Measurements from ENCODE around the gene ANKRD44. TPM values are rescaled to one million over a fixed set of nuclear protein-coding genes. Genes with fewer than 3 reads are reported as not detected.

The ANKRD44 gene
- total RNA-seq = 100 to 1,000 TPM; 229 to 248 TPM
- polyA plus RNA-seq = 10 to 100 TPM; 51.5 to 87.9 TPM

GRCh38 chr2:197310271-197310985, at the start of gene ANKRD44:
Gene ANKRD44, minus strand, starts transcription at chr2:197310780. Its CDS starts 176 bp downstream, at chr2:197310604.
- POLR2A ChIA-PET (ENCODE audit: partially characterized antibody) = interaction anchor here (0.6 to 20.5 kb wide), 18 partner anchors 13 to 196 kb away, joined by 3 to 1065 read pairs (median 15); no protein-coding TSS in a partner anchor
- H3K27ac ChIP-seq (ENCODE audit: low read depth, low read length) = peak within 1 kb of the TSS; percentile 93
- intact Hi-C loops (cut with micrococcal nuclease) = loop anchor here (1.0 to 5.0 kb wide), 7 partner anchors 47 to 298 kb away; partner anchors contain the start of gene COQ10B
- Mint-ChIP-seq H3K36me3 (peaks cover 3 to 30% of the 10 kb centered on the region in 2 donors), H3K4me1 (peaks cover 46 to 74% (median 56%) of the 10 kb centered on the region in 4 donors), H3K27me3 (no peaks in the 10 kb centered on the region), H3K27ac (peak within 1 kb of the TSS; percentile 94 to 97 (median 96)), H3K4me3 (peak within 1 kb of the TSS; percentile 91 to 97 (median 95)), H3K9me3 (no peaks in the 10 kb centered on the region)
- no peaks in the 10 kb centered on the region for H3K9me3 ChIP-seq (ENCODE audit: control insufficient read depth in 1 of 2, low read length in 2 of 2)
- H3K27me3 ChIP-seq (ENCODE audit: insufficient read depth, low read length) = no peaks in the 10 kb centered on the region
- no peaks in the 10 kb centered on the region for H3K36me3 ChIP-seq (ENCODE audit: insufficient read depth, low read length)
- peak within 1 kb of the TSS; percentile 65 to 87 for H3K4me3 ChIP-seq (ENCODE audit: low read length in 2 of 2)
- peak; percentile 91 to 94 (median 94) for DNase-seq
- H3K4me1 ChIP-seq (ENCODE audit: insufficient read depth, low read length) = peaks cover 55% of the 10 kb centered on the region
- CTCF ChIA-PET (ENCODE audit: partially characterized antibody) = interaction anchor here (1.0 to 11.5 kb wide), 18 partner anchors 9 to 201 kb away, joined by 3 to 146 read pairs (median 12); no protein-coding TSS in a partner anchor

GRCh38 chr2:197359859-197360258, 49.3 kb upstream of the ANKRD44 start:
- H3K9me3 Mint-ChIP-seq = peaks cover 0 to 2% (median 0%) of the 10 kb centered on the region in 8 donors
- Histone ChIP-seq H3K4me1 (ENCODE audit: insufficient read depth, low read length) (peaks cover 12% of the 10 kb centered on the region), H3K27me3 (ENCODE audit: insufficient read depth, low read length) (no peaks in the 10 kb centered on the region), H3K27ac (ENCODE audit: low read depth, low read length) (no peak overlapping the region), H3K9me3 (ENCODE audit: control insufficient read depth in 1 of 2, low read length in 2 of 2) (no peaks in the 10 kb centered on the region), H3K36me3 (ENCODE audit: insufficient read depth, low read length) (no peaks in the 10 kb centered on the region), H3K4me3 (ENCODE audit: low read length in 2 of 2) (no peak overlapping the region)
- H3K27ac Mint-ChIP-seq = no peak overlapping the region
- DNase-seq = no peak
- intact Hi-C loops (cut with micrococcal nuclease) = loop anchor here (1.0 to 5.0 kb wide), 3 partner anchors 31 to 247 kb away; partner anchors contain the start of gene ANKRD44
- ChIA-PET POLR2A (ENCODE audit: partially characterized antibody) (interaction anchor here (1.4 kb wide), 1 partner anchor 38 kb away, joined by 4 read pairs; no protein-coding TSS in a partner anchor), CTCF (ENCODE audit: partially characterized antibody) (interaction anchor here (0.7 to 1.8 kb wide), 9 partner anchors 9 to 246 kb away, joined by 3 to 10 read pairs (median 3); no protein-coding TSS in a partner anchor)
- no peak overlapping the region for H3K4me3 Mint-ChIP-seq
- H3K27me3 Mint-ChIP-seq = no peaks in the 10 kb centered on the region
- no peaks in the 10 kb centered on the region for H3K36me3 Mint-ChIP-seq
- peaks cover 12 to 21% (median 16%) of the 10 kb centered on the region in 4 donors for H3K4me1 Mint-ChIP-seq

GRCh38 chr2:197358931-197359330, 48.4 kb upstream of the ANKRD44 start:
- Histone ChIP-seq H3K4me3 (ENCODE audit: low read length in 2 of 2) (no peak overlapping the region), H3K27me3 (ENCODE audit: insufficient read depth, low read length) (no peaks in the 10 kb centered on the region), H3K27ac (ENCODE audit: low read depth, low read length) (no peak overlapping the region), H3K4me1 (ENCODE audit: insufficient read depth, low read length) (peaks cover 12% of the 10 kb centered on the region), H3K9me3 (ENCODE audit: control insufficient read depth in 1 of 2, low read length in 2 of 2) (no peaks in the 10 kb centered on the region), H3K36me3 (ENCODE audit: insufficient read depth, low read length) (no peaks in the 10 kb centered on the region)
- no peak for DNase-seq
- CTCF ChIA-PET (ENCODE audit: partially characterized antibody) = interaction anchor here (0.8 to 4.0 kb wide), 12 partner anchors 10 to 246 kb away, joined by 3 to 21 read pairs (median 4); no protein-coding TSS in a partner anchor
- H3K36me3 Mint-ChIP-seq = no peaks in the 10 kb centered on the region
- H3K9me3 Mint-ChIP-seq = peaks cover 0 to 2% (median 0%) of the 10 kb centered on the region in 8 donors
- no peaks in the 10 kb centered on the region for H3K27me3 Mint-ChIP-seq
- POLR2A ChIA-PET (ENCODE audit: partially characterized antibody) = interaction anchor here (1.4 kb wide), 1 partner anchor 37 kb away, joined by 4 read pairs; no protein-coding TSS in a partner anchor
- intact Hi-C loops (cut with micrococcal nuclease) = loop anchor here (2.0 to 5.0 kb wide), 2 partner anchors 30 to 47 kb away; partner anchors contain the start of gene ANKRD44
- no peak overlapping the region for H3K4me3 Mint-ChIP-seq
- H3K4me1 Mint-ChIP-seq = peaks cover 12 to 21% (median 16%) of the 10 kb centered on the region in 4 donors
- H3K27ac Mint-ChIP-seq = peak overlapping the region in 3 of 7 donors; percentile 6 to 74 (median 19)

- POLR2A ChIA-PET (ENCODE audit: partially characterized antibody) = interaction anchor here (1.5 kb wide), 1 partner anchor 49 kb away, joined by 6 read pairs; no protein-coding TSS in a partner anchor
- intact Hi-C loops (cut with micrococcal nuclease) = loop anchor here (2.0 to 5.0 kb wide), 2 partner anchors 29 to 46 kb away; partner anchors contain the start of gene ANKRD44
These were observed 47.4 kb upstream of the ANKRD44 start for GRCh38 chr2:197357986-197358385.

GRCh38 chr2:197356136-197356535, 45.6 kb upstream of the ANKRD44 start:
- Mint-ChIP-seq H3K27ac (peak overlapping the region in 2 of 7 donors; percentile 40 to 66), H3K27me3 (no peaks in the 10 kb centered on the region), H3K4me3 (peak overlapping the region in 6 of 8 donors; percentile 33 to 77 (median 48)), H3K4me1 (peaks cover 12 to 21% (median 16%) of the 10 kb centered on the region in 4 donors), H3K36me3 (no peaks in the 10 kb centered on the region), H3K9me3 (peaks cover 0 to 2% (median 0%) of the 10 kb centered on the region in 8 donors)
- Histone ChIP-seq H3K4me3 (ENCODE audit: low read length in 2 of 2) (no peak overlapping the region), H3K36me3 (ENCODE audit: insufficient read depth, low read length) (no peaks in the 10 kb centered on the region), H3K27ac (ENCODE audit: low read depth, low read length) (no peak overlapping the region), H3K27me3 (ENCODE audit: insufficient read depth, low read length) (no peaks in the 10 kb centered on the region), H3K9me3 (ENCODE audit: control insufficient read depth in 1 of 2, low read length in 2 of 2) (no peaks in the 10 kb centered on the region), H3K4me1 (ENCODE audit: insufficient read depth, low read length) (peaks cover 12% of the 10 kb centered on the region)
- ChIA-PET POLR2A (ENCODE audit: partially characterized antibody) (interaction anchor here (1.3 kb wide), 1 partner anchor 165 kb away, joined by 3 read pairs; no protein-coding TSS in a partner anchor), CTCF (ENCODE audit: partially characterized antibody) (interaction anchor here (0.8 to 4.0 kb wide), 5 partner anchors 11 to 166 kb away, joined by 3 to 21 read pairs (median 5); no protein-coding TSS in a partner anchor)
- DNase-seq = peak in 4 of 5 donors; percentile 7 to 28 (median 21)
- intact Hi-C loops (cut with micrococcal nuclease) = loop anchor here (5.0 kb wide), 1 partner anchor 44 kb away; the partner anchor contains the start of gene ANKRD44

More at GRCh38 chr2:197357986-197358385, 47.4 kb upstream of the ANKRD44 start:
- no peaks in the 10 kb centered on the region for H3K36me3 Mint-ChIP-seq
- peaks cover 12% of the 10 kb centered on the region for H3K4me1 ChIP-seq (ENCODE audit: insufficient read depth, low read length)
- H3K4me1 Mint-ChIP-seq = peaks cover 12 to 21% (median 16%) of the 10 kb centered on the region in 4 donors
- peaks cover 0 to 2% (median 0%) of the 10 kb centered on the region in 8 donors for H3K9me3 Mint-ChIP-seq
- DNase-seq = no peak
- H3K4me3 ChIP-seq (ENCODE audit: low read length in 2 of 2) = no peak overlapping the region
- peak overlapping the region in 1 of 7 donors; percentile 52 for H3K27ac Mint-ChIP-seq
- no peaks in the 10 kb centered on the region for H3K27me3 Mint-ChIP-seq
- CTCF ChIA-PET (ENCODE audit: partially characterized antibody) = interaction anchor here (0.7 to 4.0 kb wide), 8 partner anchors 17 to 245 kb away, joined by 3 to 21 read pairs (median 6); no protein-coding TSS in a partner anchor
- no peak overlapping the region for H3K4me3 Mint-ChIP-seq
- no peaks in the 10 kb centered on the region for H3K9me3 ChIP-seq (ENCODE audit: control insufficient read depth in 1 of 2, low read length in 2 of 2)
- H3K27me3 ChIP-seq (ENCODE audit: insufficient read depth, low read length) = no peaks in the 10 kb centered on the region
- H3K36me3 ChIP-seq (ENCODE audit: insufficient read depth, low read length) = no peaks in the 10 kb centered on the region
- H3K27ac ChIP-seq (ENCODE audit: low read depth, low read length) = no peak overlapping the region

GRCh38 chr2:197354169-197354558, 43.6 kb upstream of the ANKRD44 start:
- H3K9me3 ChIP-seq (ENCODE audit: control insufficient read depth in 1 of 2, low read length in 2 of 2) = no peaks in the 10 kb centered on the region
- CTCF ChIA-PET (ENCODE audit: partially characterized antibody) = interaction anchor here (1.0 to 1.4 kb wide), 3 partner anchors 9 to 241 kb away, joined by 3 to 4 read pairs (median 3); no protein-coding TSS in a partner anchor
- intact Hi-C loops (cut with micrococcal nuclease) = no loop called here
- H3K4me3 Mint-ChIP-seq = peak overlapping the region in 1 of 8 donors; percentile 2
- H3K36me3 Mint-ChIP-seq = peaks cover 0 to 3% of the 10 kb centered on the region in 2 donors
- H3K27ac ChIP-seq (ENCODE audit: low read depth, low read length) = no peak overlapping the region
- H3K4me3 ChIP-seq (ENCODE audit: low read length in 2 of 2) = no peak overlapping the region
- no peak overlapping the region for H3K27ac Mint-ChIP-seq
- H3K27me3 Mint-ChIP-seq = no peaks in the 10 kb centered on the region
- DNase-seq = no peak
- H3K36me3 ChIP-seq (ENCODE audit: insufficient read depth, low read length) = no peaks in the 10 kb centered on the region
- POLR2A ChIA-PET (ENCODE audit: partially characterized antibody) = no interaction called here
- H3K9me3 Mint-ChIP-seq = peaks cover 0 to 2% (median 0%) of the 10 kb centered on the region in 8 donors
- peaks cover 7% of the 10 kb centered on the region for H3K4me1 ChIP-seq (ENCODE audit: insufficient read depth, low read length)
- H3K27me3 ChIP-seq (ENCODE audit: insufficient read depth, low read length) = no peaks in the 10 kb centered on the region
- peaks cover 11 to 15% (median 12%) of the 10 kb centered on the region in 4 donors for H3K4me1 Mint-ChIP-seq

Measured in CD4-positive, alpha-beta memory T cell (primary cell).